SK-N-SH (cell line): ENCODE measurements around the gene SERF1B.
"Not testable (repeated sequence)": the region's sequence is repeated elsewhere in the genome, so short reads cannot be mapped to it uniquely, and the experiment has no call there.

Experiments
- CHD2 ChIP-seq: fragments of 150-350 bp; IDR thresholded peaks from 2 replicates; pipeline ENCODE4 v1.6.1; 2018; ENCODE audit warnings: low read length; ENCODE audit not compliant: partially characterized antibody
- CTCF ChIP-seq: fragments of 200-600 bp; sonication (generic); IDR thresholded peaks from 2 replicates; pipeline ENCODE4 v1.6.1; 2017; ENCODE audit warnings: antibody characterized with exemption, mild to moderate bottlenecking, moderate library complexity
- EP300 ChIP-seq, 2 experiments: IDR thresholded peaks; 2 replicates each; pipeline versions ENCODE4 v1.4.0 to v1.6.1; 2012; ENCODE audit warnings: borderline replicate concordance in 1 of 2, low read depth in 1 of 2, low read length in 1 of 2
- MXI1 ChIP-seq: IDR thresholded peaks from 2 replicates; pipeline ENCODE4 v1.6.1; 2012; ENCODE audit warnings: mild to moderate bottlenecking, low read depth, low read length, improper control_type of control experiment
- POLR2AphosphoS5 ChIP-seq: IDR thresholded peaks from 2 replicates; pipeline ENCODE4 v1.6.1; 2012; ENCODE audit warnings: low read depth, low read length
- TCF12 ChIP-seq: IDR thresholded peaks from 2 replicates; pipeline ENCODE4 v1.4.0; 2012

DNA sequence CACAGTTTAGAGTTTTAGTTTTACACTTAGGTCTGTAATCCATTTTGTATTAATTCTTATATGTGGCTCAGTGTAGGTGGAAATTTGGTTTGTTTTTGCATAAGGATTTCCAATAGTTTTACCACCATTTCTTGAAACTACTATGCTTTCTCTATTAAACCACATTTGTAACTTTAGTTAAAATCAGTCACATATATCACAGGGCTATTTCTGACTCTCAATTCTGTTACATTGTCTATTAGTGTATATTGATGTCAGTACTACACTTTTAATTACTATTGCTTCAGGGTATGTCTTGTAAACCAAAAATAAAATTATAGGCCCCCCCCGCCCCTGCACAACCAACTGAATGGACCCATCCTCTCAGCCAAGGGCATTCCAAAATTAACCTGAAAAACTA is 32.1 kb downstream of the SERF1B start:
- TF ChIP-seq CHD2; CTCF; POLR2AphosphoS5; MXI1; TCF12; EP300 (IDR thresholded peaks at IDR 0.05; ENCODE audit: borderline replicate concordance in 1 of 2, low read depth in 1 of 2, low read length in 1 of 2): not testable (repeated sequence)
